ENCODE data around the gene DNAAF1.
"Not testable (repeated sequence)": the region's sequence is repeated elsewhere in the genome, so short reads cannot be mapped to it uniquely, and the experiment has no call there.

Gene DNAAF1

GRCh38 chr16:84184775-84185174 lies 39.7 kb downstream of the DNAAF1 start:
- no peak for DNase-seq (ENCODE audit: low spot score)

GRCh38 chr16:84186685-84187437 lies 41.8 kb downstream of the DNAAF1 start, which contains the start of gene TAF1C:
TSS of gene TAF1C (minus strand) at chr16:84187057. CDS start at chr16:84184988, 2,069 bp downstream.
- DNase-seq (ENCODE audit: low spot score) = peak; percentile 98

- DNase-seq (ENCODE audit: low spot score) = peak; percentile 17
These were observed 45.8 kb downstream of the DNAAF1 start, which contains the start of gene ADAD2 for GRCh38 chr16:84190731-84191388. TSS of gene ADAD2 (plus strand) at chr16:84191157. CDS start at chr16:84191231, 74 bp downstream.

GRCh38 chr16:84191466-84191865 lies 46.4 kb downstream of the DNAAF1 start:
- no peak for DNase-seq (ENCODE audit: low spot score)

GRCh38 chr16:84193480-84193879 lies 48.4 kb downstream of the DNAAF1 start:
- DNase-seq (ENCODE audit: low spot score) = no peak

- no peak for DNase-seq (ENCODE audit: low spot score)
These were observed 48.9 kb downstream of the DNAAF1 start for GRCh38 chr16:84194018-84194417.

GRCh38 chr16:84194470-84195200 lies 49.5 kb downstream of the DNAAF1 start:
- DNase-seq (ENCODE audit: low spot score) = no peak

- DNase-seq (ENCODE audit: low spot score) = no peak
These were observed 50.3 kb downstream of the DNAAF1 start for GRCh38 chr16:84195201-84196093.

GRCh38 chr16:84196101-84196500 lies 51.0 kb downstream of the DNAAF1 start:
- DNase-seq (ENCODE audit: low spot score) = no peak

- DNase-seq (ENCODE audit: low spot score) = no peak
These were observed 51.8 kb downstream of the DNAAF1 start for GRCh38 chr16:84196727-84197394.

- no peak for DNase-seq (ENCODE audit: low spot score)
These were observed 52.5 kb downstream of the DNAAF1 start for GRCh38 chr16:84197466-84198128.

GRCh38 chr16:84198401-84198800 lies 53.3 kb downstream of the DNAAF1 start:
- DNase-seq (ENCODE audit: low spot score) = peak; percentile 48

GRCh38 chr16:84199097-84199496 lies 54.0 kb downstream of the DNAAF1 start:
- DNase-seq (ENCODE audit: low spot score) = no peak

GRCh38 chr16:84199861-84200260 lies 54.8 kb downstream of the DNAAF1 start:
- no peak for DNase-seq (ENCODE audit: low spot score)

GRCh38 chr16:84204551-84204950 lies 59.4 kb downstream of the DNAAF1 start:
- DNase-seq (ENCODE audit: low spot score) = not testable (repeated sequence)

- not testable (repeated sequence) for DNase-seq (ENCODE audit: low spot score)
These were observed 60.0 kb downstream of the DNAAF1 start for GRCh38 chr16:84205123-84205522.

- no peak for DNase-seq (ENCODE audit: low spot score)
These were observed 61.0 kb downstream of the DNAAF1 start for GRCh38 chr16:84205976-84206691.

- no peak for DNase-seq (ENCODE audit: low spot score)
These were observed 62.1 kb downstream of the DNAAF1 start for GRCh38 chr16:84207251-84207650.

GRCh38 chr16:84207879-84208278 lies 62.8 kb downstream of the DNAAF1 start:
- DNase-seq (ENCODE audit: low spot score) = no peak

- DNase-seq (ENCODE audit: low spot score) = no peak
These were observed 64.9 kb downstream of the DNAAF1 start for GRCh38 chr16:84209989-84210388.
